ENCODE results near the gene ZNF500. TPM values are rescaled to one million over a fixed set of nuclear protein-coding genes. Genes with fewer than 3 reads are reported as not detected.

The ZNF500 gene
- polyA plus RNA-seq, 1 of the 3 experiments (the other 2 are of a cell fraction), result 6.3 TPM

DNA sequence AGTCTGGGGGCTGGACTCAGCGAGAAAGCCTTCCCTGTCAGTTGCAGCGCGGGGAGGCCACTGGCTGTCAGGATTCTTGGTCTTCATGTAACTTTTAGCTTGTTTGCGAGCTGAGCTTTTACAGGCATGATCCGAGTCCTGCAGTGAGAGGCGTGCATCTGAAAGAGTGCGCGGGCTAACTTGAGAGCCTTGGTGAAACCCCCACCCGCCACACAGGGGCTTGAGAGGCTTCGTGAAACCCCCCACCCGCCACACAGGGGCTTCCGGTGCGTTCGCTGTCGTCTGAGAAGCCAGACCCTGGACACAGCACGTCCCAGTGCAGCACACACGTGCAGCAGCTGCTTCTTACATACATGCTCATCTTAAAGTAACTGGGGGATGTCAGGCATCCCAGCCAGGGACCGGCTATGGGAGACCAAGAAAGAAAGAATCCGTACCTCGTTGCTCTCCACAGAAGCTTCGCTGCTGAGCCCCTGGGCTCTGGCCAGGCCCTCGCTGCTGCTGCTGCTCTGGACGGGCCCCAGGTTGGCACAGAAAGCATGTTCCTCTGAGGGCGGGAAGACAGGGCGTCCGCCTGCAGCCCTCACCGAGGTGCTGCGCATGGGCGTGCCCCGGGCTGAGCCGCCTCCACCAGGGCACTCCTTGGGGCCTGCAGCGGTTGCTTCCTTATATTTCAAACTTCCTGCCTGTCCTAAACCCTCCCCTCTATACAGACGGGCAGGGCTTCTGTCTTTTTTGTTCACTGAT, 65.8 kb downstream of the ZNF500 start:
- H3K9me2 ChIP-seq, result no peaks in the 10 kb centered on the region
- H3K36me3 ChIP-seq (replicated peaks in 1 of 2; ENCODE audit: control insufficient read depth in 1 of 2, insufficient read depth in 2 of 2, low read length in 1 of 2), result peaks cover 11 to 78% of the 10 kb centered on the region in 2 experiments
- 95% methylated on average over 12 of the region's 33 CpGs for WGBS (ENCODE audit: low lambda C conversion rate)
- no peak overlapping the region for H3K9ac ChIP-seq
- no peak overlapping the region for H3K4me3 ChIP-seq (ENCODE audit: low read depth in 2 of 2, low read length in 1 of 2)
- no peaks in the 10 kb centered on the region for H3K27me3 ChIP-seq (ENCODE audit: insufficient read depth)
- H3K79me2 ChIP-seq (ENCODE audit: insufficient read depth), result peaks cover 5% of the 10 kb centered on the region
- no peak overlapping the region for H3K4me2 ChIP-seq
- ChIA-PET POLR2A (no interaction called here), CTCF (no interaction called here)
- H3K27ac ChIP-seq (ENCODE audit: low read depth in 2 of 2, low read length in 1 of 2), result no peak overlapping the region
- TF ChIP-seq, protein P1, sequence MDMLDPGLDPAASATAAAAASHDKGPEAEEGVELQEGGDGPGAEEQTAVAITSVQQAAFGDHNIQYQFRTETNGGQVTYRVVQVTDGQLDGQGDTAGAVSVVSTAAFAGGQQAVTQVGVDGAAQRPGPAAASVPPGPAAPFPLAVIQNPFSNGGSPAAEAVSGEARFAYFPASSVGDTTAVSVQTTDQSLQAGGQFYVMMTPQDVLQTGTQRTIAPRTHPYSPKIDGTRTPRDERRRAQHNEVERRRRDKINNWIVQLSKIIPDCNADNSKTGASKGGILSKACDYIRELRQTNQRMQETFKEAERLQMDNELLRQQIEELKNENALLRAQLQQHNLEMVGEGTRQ (IDR thresholded peaks at IDR 0.05; ENCODE audit: borderline replicate concordance, low read depth, low read length), result no peak
- no peak for TF ChIP-seq EP300 (IDR thresholded peaks at IDR 0.05; ENCODE audit: borderline replicate concordance in 1 of 2, low read depth in 1 of 2, low read length in 1 of 2)
- H4K20me1 ChIP-seq (ENCODE audit: insufficient read depth), result no peaks in the 10 kb centered on the region
- no peaks in the 10 kb centered on the region; a peak in 1 of 4 replicates for H3K4me1 ChIP-seq (ENCODE audit: control insufficient read depth in 1 of 2, insufficient read depth in 2 of 2, low read depth in 1 of 2, low read length in 1 of 2)
- H3K9me3 ChIP-seq, result no peaks in the 10 kb centered on the region
- DNase-seq, result no peak
- H3F3A ChIP-seq (replicated peaks; ENCODE audit: insufficient read depth), result peaks cover 2% of the 10 kb centered on the region
- H2AFZ ChIP-seq (ENCODE audit: low read depth), result no peak overlapping the region

DNA sequence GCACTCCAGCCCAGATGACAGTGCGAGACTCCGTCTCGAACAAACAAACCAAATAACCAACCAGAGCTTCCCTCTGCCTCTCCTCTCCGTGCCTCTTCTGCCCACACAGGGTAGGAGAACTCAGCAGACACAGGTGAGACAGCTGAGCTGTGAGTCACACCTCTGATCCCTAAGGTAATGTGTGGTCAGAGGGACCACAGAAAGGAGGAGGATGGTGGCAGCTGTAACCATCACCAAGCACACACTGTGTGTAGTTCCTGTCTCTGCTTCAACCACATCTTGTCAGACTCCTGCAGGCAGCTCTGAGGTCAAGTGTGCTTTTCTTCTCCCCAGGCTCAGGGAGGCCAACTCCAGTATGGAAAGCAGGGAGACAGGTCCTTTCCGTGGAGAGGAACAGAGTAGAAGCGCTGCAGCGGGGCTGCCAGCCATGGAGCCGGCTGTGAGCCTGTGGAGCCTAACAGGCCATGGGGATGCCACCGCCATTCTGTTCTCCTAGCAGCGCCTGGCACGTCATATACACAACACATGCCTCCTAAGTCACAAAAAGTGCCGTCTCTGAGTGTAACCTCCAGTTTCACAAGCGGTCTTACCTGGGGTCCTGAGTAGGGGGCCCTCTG, 66.5 kb downstream of the ZNF500 start:
- H3K27ac ChIP-seq (ENCODE audit: low read depth in 2 of 2, low read length in 1 of 2), result no peak overlapping the region
- ChIA-PET POLR2A (no interaction called here), CTCF (no interaction called here)
- no peak overlapping the region for H3K9ac ChIP-seq
- peaks cover 9% of the 10 kb centered on the region for H3F3A ChIP-seq (replicated peaks; ENCODE audit: insufficient read depth)
- H3K4me2 ChIP-seq, result no peak overlapping the region
- no peaks in the 10 kb centered on the region for H3K9me3 ChIP-seq
- no peak for DNase-seq
- H2AFZ ChIP-seq (ENCODE audit: low read depth), result no peak overlapping the region
- no peaks in the 10 kb centered on the region for H3K9me2 ChIP-seq
- TF ChIP-seq FOXM1 (IDR thresholded peaks at IDR 0.05; ENCODE audit: low read depth) (no peak), RFX5 (IDR thresholded peaks at IDR 0.05; ENCODE audit: low read length) (no peak), TAF1 (IDR thresholded peaks at IDR 0.05; ENCODE audit: borderline replicate concordance, low read depth, low read length) (no peak), YY1 (IDR thresholded peaks at IDR 0.05; ENCODE audit: low read depth) (no peak), TEAD4 (IDR thresholded peaks at IDR 0.05; ENCODE audit: borderline replicate concordance, insufficient read depth) (no peak), MXI1 (IDR thresholded peaks at IDR 0.05; ENCODE audit: low read depth, low read length) (no peak), FOXJ3 (CRISPR knock-in tag; IDR thresholded peaks at IDR 0.05) (no peak), RCOR1 (IDR thresholded peaks at IDR 0.05; ENCODE audit: low read length) (no peak), RXRA (IDR thresholded peaks at IDR 0.05; ENCODE audit: borderline replicate concordance, low read depth) (no peak), MEF2A (IDR thresholded peaks at IDR 0.05; ENCODE audit: borderline replicate concordance, low read depth) (no peak), FOSL2 (IDR thresholded peaks at IDR 0.05; ENCODE audit: borderline replicate concordance, low read depth) (no peak)
- TF ChIP-seq, protein P2, sequence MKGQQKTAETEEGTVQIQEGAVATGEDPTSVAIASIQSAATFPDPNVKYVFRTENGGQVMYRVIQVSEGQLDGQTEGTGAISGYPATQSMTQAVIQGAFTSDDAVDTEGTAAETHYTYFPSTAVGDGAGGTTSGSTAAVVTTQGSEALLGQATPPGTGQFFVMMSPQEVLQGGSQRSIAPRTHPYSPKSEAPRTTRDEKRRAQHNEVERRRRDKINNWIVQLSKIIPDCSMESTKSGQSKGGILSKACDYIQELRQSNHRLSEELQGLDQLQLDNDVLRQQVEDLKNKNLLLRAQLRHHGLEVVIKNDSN (IDR thresholded peaks at IDR 0.05; ENCODE audit: borderline replicate concordance, low read depth), result no peak
- TF ChIP-seq, protein P3, sequence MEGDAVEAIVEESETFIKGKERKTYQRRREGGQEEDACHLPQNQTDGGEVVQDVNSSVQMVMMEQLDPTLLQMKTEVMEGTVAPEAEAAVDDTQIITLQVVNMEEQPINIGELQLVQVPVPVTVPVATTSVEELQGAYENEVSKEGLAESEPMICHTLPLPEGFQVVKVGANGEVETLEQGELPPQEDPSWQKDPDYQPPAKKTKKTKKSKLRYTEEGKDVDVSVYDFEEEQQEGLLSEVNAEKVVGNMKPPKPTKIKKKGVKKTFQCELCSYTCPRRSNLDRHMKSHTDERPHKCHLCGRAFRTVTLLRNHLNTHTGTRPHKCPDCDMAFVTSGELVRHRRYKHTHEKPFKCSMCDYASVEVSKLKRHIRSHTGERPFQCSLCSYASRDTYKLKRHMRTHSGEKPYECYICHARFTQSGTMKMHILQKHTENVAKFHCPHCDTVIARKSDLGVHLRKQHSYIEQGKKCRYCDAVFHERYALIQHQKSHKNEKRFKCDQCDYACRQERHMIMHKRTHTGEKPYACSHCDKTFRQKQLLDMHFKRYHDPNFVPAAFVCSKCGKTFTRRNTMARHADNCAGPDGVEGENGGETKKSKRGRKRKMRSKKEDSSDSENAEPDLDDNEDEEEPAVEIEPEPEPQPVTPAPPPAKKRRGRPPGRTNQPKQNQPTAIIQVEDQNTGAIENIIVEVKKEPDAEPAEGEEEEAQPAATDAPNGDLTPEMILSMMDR (IDR thresholded peaks at IDR 0.05), result no peak
- TF ChIP-seq, protein P4, sequence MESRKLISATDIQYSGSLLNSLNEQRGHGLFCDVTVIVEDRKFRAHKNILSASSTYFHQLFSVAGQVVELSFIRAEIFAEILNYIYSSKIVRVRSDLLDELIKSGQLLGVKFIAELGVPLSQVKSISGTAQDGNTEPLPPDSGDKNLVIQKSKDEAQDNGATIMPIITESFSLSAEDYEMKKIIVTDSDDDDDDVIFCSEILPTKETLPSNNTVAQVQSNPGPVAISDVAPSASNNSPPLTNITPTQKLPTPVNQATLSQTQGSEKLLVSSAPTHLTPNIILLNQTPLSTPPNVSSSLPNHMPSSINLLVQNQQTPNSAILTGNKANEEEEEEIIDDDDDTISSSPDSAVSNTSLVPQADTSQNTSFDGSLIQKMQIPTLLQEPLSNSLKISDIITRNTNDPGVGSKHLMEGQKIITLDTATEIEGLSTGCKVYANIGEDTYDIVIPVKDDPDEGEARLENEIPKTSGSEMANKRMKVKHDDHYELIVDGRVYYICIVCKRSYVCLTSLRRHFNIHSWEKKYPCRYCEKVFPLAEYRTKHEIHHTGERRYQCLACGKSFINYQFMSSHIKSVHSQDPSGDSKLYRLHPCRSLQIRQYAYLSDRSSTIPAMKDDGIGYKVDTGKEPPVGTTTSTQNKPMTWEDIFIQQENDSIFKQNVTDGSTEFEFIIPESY (IDR thresholded peaks at IDR 0.05; ENCODE audit: borderline replicate concordance, low read depth), result no peak
- TF ChIP-seq, protein P5, sequence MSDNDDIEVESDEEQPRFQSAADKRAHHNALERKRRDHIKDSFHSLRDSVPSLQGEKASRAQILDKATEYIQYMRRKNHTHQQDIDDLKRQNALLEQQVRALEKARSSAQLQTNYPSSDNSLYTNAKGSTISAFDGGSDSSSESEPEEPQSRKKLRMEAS (IDR thresholded peaks at IDR 0.05; ENCODE audit: low read depth), result no peak
- H3K27me3 ChIP-seq (ENCODE audit: insufficient read depth), result no peaks in the 10 kb centered on the region
- WGBS (ENCODE audit: low lambda C conversion rate), result 94% methylated on average over 13 of the region's 13 CpGs
- peaks cover 0 to 3% of the 10 kb centered on the region in 2 experiments; a peak in 1 of 4 replicates for H3K4me1 ChIP-seq (ENCODE audit: control insufficient read depth in 1 of 2, insufficient read depth in 2 of 2, low read depth in 1 of 2, low read length in 1 of 2)
- H3K36me3 ChIP-seq (replicated peaks in 1 of 2; ENCODE audit: control insufficient read depth in 1 of 2, insufficient read depth in 2 of 2, low read length in 1 of 2), result peaks cover 14 to 85% of the 10 kb centered on the region in 2 experiments
- peaks cover 5% of the 10 kb centered on the region for H3K79me2 ChIP-seq (ENCODE audit: insufficient read depth)
- H3K4me3 ChIP-seq (ENCODE audit: low read depth in 2 of 2, low read length in 1 of 2), result no peak overlapping the region
- H4K20me1 ChIP-seq (ENCODE audit: insufficient read depth), result no peaks in the 10 kb centered on the region

Measured in SK-N-SH (cell line).